K562 (cell line): ENCODE measurements around the gene KCTD16. TPM values are rescaled to one million over a fixed set of nuclear protein-coding genes. Genes with fewer than 3 reads are reported as not detected.

Source experiments
- ATAC-seq: fragments of 200-7000 bp; cut with Tn5 transposase; 3 replicates; pipeline ENCODE4 v1.9.1; 2020; ENCODE audit warnings: moderate library complexity
- BruUV-seq: library from RNA; stranded (reverse); fragments of 400-500 nt; replicated peaks from 2 replicates; lab custom pipeline; 2021; lab: Mats Ljungman, UMichigan
- CTCF ChIA-PET: fragments of 300-600 bp; formaldehyde crosslinking; extraction: SDS; loops from one replicate; lab custom pipeline; 2021; ENCODE audit warnings: low intra/inter-chr PET ratio; lab: Yijun Ruan, JAX
- POLR2A ChIA-PET: fragments of 300-600, 350-650 bp; sonication (Branson Sonifier 250); formaldehyde crosslinking; extraction: SDS; loops from one replicate; lab custom pipeline; 2021; ENCODE audit warnings: antibody characterized with exemption, inconsistent platforms; lab: Yijun Ruan, JAX
- DNase-seq, 4 experiments: peaks; one replicate each; pipeline versions ENCODE4 v3.0.0 to v3.0.0-alpha.2; 2011 to 2018; ENCODE audit warnings: low spot score in 3 of 4, mixed read lengths in 3 of 4; ENCODE audit errors: extremely low read depth in 1 of 4
- FAIRE-seq: peaks from 2 replicates; lab custom pipeline; 2011; peaks lifted over from hg19 to GRCh38; lab: Jason Lieb, UNC
- H2AFZ ChIP-seq: 2 replicates; pipeline ENCODE4 v1.6.0; 2011; ENCODE audit warnings: low read depth, low read length, control low read depth, inconsistent platforms
- H3K27ac ChIP-seq: fragments of 200-600 bp; 3 replicates; pipeline ENCODE4 v1.8.0; 2011; ENCODE audit warnings: low read depth, mild to moderate bottlenecking, control low read depth, inconsistent platforms, low read length, moderate library complexity, mixed read lengths; ENCODE audit errors: extremely low read depth
- H3K27me3 ChIP-seq, 2 experiments: fragments of 300-600 bp in 1 of 2; 2 replicates in 1 of 2; 3 replicates in 1 of 2; pipeline versions ENCODE4 v1.6.0 to v1.8.0; 2011; ENCODE audit warnings: inconsistent platforms in 2 of 2, low read length in 2 of 2, mild to moderate bottlenecking in 1 of 2, mixed read lengths in 1 of 2, moderate library complexity in 1 of 2; ENCODE audit not compliant: control insufficient read depth in 2 of 2, insufficient read depth in 2 of 2
- H3K36me3 ChIP-seq: fragments of 300-600 bp; 3 replicates; pipeline ENCODE4 v1.8.0; 2011; ENCODE audit warnings: mild to moderate bottlenecking, low read length, inconsistent platforms; ENCODE audit not compliant: control insufficient read depth, insufficient read depth
- H3K4me1 ChIP-seq, 2 experiments: fragments of 200-600 bp in 1 of 2; replicated peaks in 1 of 2; 2 replicates in 1 of 2; 3 replicates in 1 of 2; pipeline versions ENCODE4 v1.5.1 to v1.8.0; 2011; ENCODE audit warnings: inconsistent platforms in 2 of 2, low read length in 2 of 2, mild to moderate bottlenecking in 1 of 2, mixed read lengths in 1 of 2, moderate library complexity in 1 of 2; ENCODE audit not compliant: control insufficient read depth in 2 of 2, insufficient read depth in 2 of 2
- H3K4me2 ChIP-seq: 2 replicates; pipeline ENCODE4 v1.6.1; 2011; ENCODE audit warnings: low read length, control low read depth, inconsistent platforms, mixed read lengths; ENCODE audit not compliant: insufficient read depth
- H3K4me3 ChIP-seq: fragments of 200-600 bp; sonication (generic), shearing (Covaris generic); 2 replicates; pipeline ENCODE4 v1.5.1; 2016; ENCODE audit warnings: control low read depth, inconsistent platforms
- H3K79me2 ChIP-seq: fragments of 200-600 bp; 3 replicates; pipeline ENCODE4 v1.8.0; 2011; ENCODE audit warnings: low read length, inconsistent platforms; ENCODE audit not compliant: control insufficient read depth, insufficient read depth
- H3K9ac ChIP-seq, 2 experiments: 2 replicates each; pipeline versions ENCODE4 v1.6.0 to v1.6.1; 2011; ENCODE audit warnings: low read depth in 2 of 2, low read length in 2 of 2, control low read depth in 1 of 2, inconsistent platforms in 1 of 2, mild to moderate bottlenecking in 1 of 2, mixed read lengths in 1 of 2; ENCODE audit not compliant: insufficient read depth in 1 of 2
- H3K9me1 ChIP-seq: one replicate; pipeline ENCODE4 v1.6.0; 2011; ENCODE audit warnings: inconsistent platforms, mild to moderate bottlenecking, low read length, moderate library complexity; ENCODE audit not compliant: control insufficient read depth, insufficient read depth
- H3K9me3 ChIP-seq: replicated peaks from 2 replicates; pipeline ENCODE4 v1.5.1; 2011; ENCODE audit warnings: low read depth, low read length, inconsistent platforms; ENCODE audit not compliant: control insufficient read depth, insufficient read depth
- H4K20me1 ChIP-seq: replicated peaks from 2 replicates; pipeline ENCODE4 v1.6.1; 2011; ENCODE audit warnings: low read length, inconsistent platforms, mixed read lengths; ENCODE audit not compliant: control insufficient read depth, insufficient read depth
- ARID2 ChIP-seq: fragments of 450-650 bp; IDR thresholded peaks from 2 replicates; pipeline ENCODE4 v1.6.1; 2017; ENCODE audit warnings: antibody characterized with exemption, mild to moderate bottlenecking
- BACH1 ChIP-seq: fragments of 200-800 bp; sonication (Bioruptor generic); IDR thresholded peaks from 2 replicates; pipeline ENCODE4 v1.6.1; 2016; ENCODE audit warnings: missing genetic modification characterization, missing compliant biosample characterization
- BRCA1 ChIP-seq, 2 experiments: fragments of 450-650 bp in 1 of 2; sonication (generic) in 1 of 2; formaldehyde crosslinking in 1 of 2; IDR thresholded peaks; 2 replicates each; pipeline versions ENCODE4 v1.5.0 to v1.6.1; 2017 to 2020; ENCODE audit warnings: mild to moderate bottlenecking in 1 of 2, missing genetic modification reagents in 1 of 2
- CSDE1 ChIP-seq, 2 experiments: fragments of 450-650 bp; IDR thresholded peaks; 2 replicates each; pipeline ENCODE4 v1.6.1; 2016; ENCODE audit warnings: mild to moderate bottlenecking in 1 of 2
- GABPB1 ChIP-seq: sonication (generic); formaldehyde crosslinking; IDR thresholded peaks from 2 replicates; pipeline ENCODE4 v1.8.0; 2022; ENCODE audit warnings: mild to moderate bottlenecking, missing genetic modification reagents
- NCOA2 ChIP-seq, 2 experiments: fragments of 450-650 bp; IDR thresholded peaks; 2 replicates each; pipeline ENCODE4 v1.6.1; 2018; ENCODE audit warnings: mild to moderate bottlenecking in 2 of 2, moderate library complexity in 1 of 2; ENCODE audit not compliant: partially characterized antibody in 2 of 2
- NR2C2 ChIP-seq, 2 experiments: fragments of 200-800 bp in 1 of 2; sonication (Bioruptor generic) in 1 of 2; sonication (generic) in 1 of 2; formaldehyde crosslinking in 1 of 2; IDR thresholded peaks; 2 replicates each; pipeline versions ENCODE4 v1.6.1 to v1.8.0; 2016 to 2022; ENCODE audit warnings: mild to moderate bottlenecking in 1 of 2, missing compliant biosample characterization in 1 of 2, missing genetic modification characterization in 1 of 2, missing genetic modification reagents in 1 of 2
- PRMT5 ChIP-seq: sonication (generic); formaldehyde crosslinking; IDR thresholded peaks from 2 replicates; pipeline ENCODE4 v1.5.0; 2020; ENCODE audit warnings: missing genetic modification reagents
- RUNX1 ChIP-seq: sonication (generic); IDR thresholded peaks from 2 replicates; pipeline ENCODE4 v1.6.1; 2016; ENCODE audit warnings: antibody characterized with exemption, low read depth
- STAT5A ChIP-seq: IDR thresholded peaks from 2 replicates; pipeline ENCODE4 v1.6.1; 2012; ENCODE audit warnings: low read length, inconsistent platforms, borderline replicate concordance
- TCF15 ChIP-seq: fragments of 250-450 bp; sonication (Bioruptor Pico); IDR thresholded peaks from 2 replicates; pipeline ENCODE4 v1.8.0; 2022; ENCODE audit warnings: moderate library complexity, mild to moderate bottlenecking, inconsistent platforms
- ZFPM2 ChIP-seq: fragments of 250-450 bp; sonication (Bioruptor Pico); IDR thresholded peaks from 2 replicates; pipeline ENCODE4 v1.5.1; 2022; ENCODE audit warnings: mild to moderate bottlenecking
- ZMIZ1 ChIP-seq, 2 experiments: fragments of 150-350 bp in 1 of 2; IDR thresholded peaks; 2 replicates each; pipeline ENCODE4 v1.6.1; 2012 to 2016; ENCODE audit warnings: low read depth in 2 of 2, low read length in 2 of 2, mild to moderate bottlenecking in 1 of 2, moderate library complexity in 1 of 2
- ZNF282 ChIP-seq: sonication (generic); formaldehyde crosslinking; IDR thresholded peaks from 2 replicates; pipeline ENCODE4 v1.8.1; 2023; ENCODE audit warnings: missing genetic modification reagents
- ZNF354B ChIP-seq: fragments of 250-450 bp; sonication (Bioruptor Pico); IDR thresholded peaks from 2 replicates; pipeline ENCODE4 v1.4.0; 2020
- WGBS: fragments of 100-300 bp; shearing (Covaris generic); methylation state at CpG from one replicate; pipeline ENCODE4 v1.1.6; 2016; ENCODE audit warnings: low coverage, mixed read lengths; ENCODE audit not compliant: insufficient coverage; ENCODE audit errors: missing lambda C conversion rate; 5-methylcytosine and 5-hydroxymethylcytosine counted together
- in situ Hi-C: fragments of 300-500 bp; cut with MboI; formaldehyde crosslinking; loops from 4 replicates; pipeline ENCODE4 v1.15.0; 2018; ENCODE audit warnings: inconsistent platforms, mixed read lengths
- intact Hi-C: fragments of 100-400 bp; cut with micrococcal nuclease; formaldehyde crosslinking; loops from 2 replicates; pipeline ENCODE4 v1.14.2; 2022
- polyA plus RNA-seq, 8 experiments: library from polyadenylated mRNA; depleted of rRNA in 4 of 8; stranded (reverse) in 5 of 8; unstranded in 3 of 8; fragments of >200 nt; fragmentation: Nextera tagmentation in 2 of 8; fragmentation: Illumina TruSeq in 1 of 8; extraction: Ambion mirVana in 2 of 8; extraction: Trizol in 1 of 8; gene quantifications; 2 replicates each; pipeline versions ENCODE4 v1.2.1 to v1.2.3, GENCODE V29; 2011 to 2014; ENCODE audit warnings: inconsistent platforms in 1 of 8, missing spikeins in 1 of 8
- total RNA-seq, 7 experiments: library from RNA; depleted of rRNA in 6 of 7; stranded (reverse); fragments of >200 nt in 6 of 7; fragmentation: Illumina TruSeq in 2 of 7; extraction: Trizol in 2 of 7; gene quantifications; 2 replicates each; pipeline versions ENCODE4 v1.2.1 to v1.2.3, GENCODE V29; 2011 to 2021; ENCODE audit warnings: low replicate concordance in 1 of 7
- TF ChIP-seq, protein P1 (sequence below): fragments of 450-650 bp; formaldehyde crosslinking; IDR thresholded peaks from 2 replicates; pipeline ENCODE4 v1.4.0; 2020; ENCODE audit warnings: mild to moderate bottlenecking, moderate library complexity
- TF ChIP-seq, protein P2 (sequence below): fragments of 450-650 bp; IDR thresholded peaks from one replicate; pipeline ENCODE4 v1.6.1; 2018; ENCODE audit warnings: mild to moderate bottlenecking, moderate library complexity; ENCODE audit not compliant: partially characterized antibody

KCTD16 gene
- total and polyA plus RNA-seq, 9 of the 15 experiments (the other 6 are each of a cell fraction or from before 2014, with no cell fraction given): 0.04 TPM; not detected in 8

DNA sequence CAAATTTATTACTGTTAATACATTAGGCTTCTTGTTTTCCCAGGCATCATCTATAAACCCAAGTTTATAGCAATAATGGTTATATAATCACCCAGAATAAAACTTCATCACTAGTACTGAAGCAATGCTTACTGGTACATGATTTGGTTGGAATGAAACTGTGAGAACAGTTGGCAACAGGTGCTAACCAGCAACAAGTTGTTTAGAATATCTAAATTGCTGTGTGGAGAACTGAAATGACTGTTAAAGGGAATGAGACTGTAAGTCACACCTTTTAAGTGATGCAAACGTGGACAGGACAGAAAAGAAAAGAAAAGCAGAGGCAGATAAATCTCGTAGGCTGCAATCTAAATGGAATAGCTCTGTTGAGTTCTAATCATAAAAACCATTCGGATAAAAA is 2.7 kb upstream of the KCTD16 start:
- intact Hi-C loops (no loop called here), in situ Hi-C loops (no loop called here)
- H3K4me1 ChIP-seq: peaks cover 0 to 9% of the 10 kb centered on the region in 2 experiments; a peak in 2 of 5 replicates
- 84% methylated on average over 3 of the region's 3 CpGs for WGBS
- H3K36me3 ChIP-seq: peaks cover 63% of the 10 kb centered on the region
- no peaks in the 10 kb centered on the region for H3K9me1 ChIP-seq
- peaks cover 40% of the 10 kb centered on the region for H3K79me2 ChIP-seq
- FAIRE-seq (no peak), DNase-seq (no peak), ATAC-seq (no peak)
- H2AFZ ChIP-seq: no peak overlapping the region
- no peak overlapping the region for H3K27ac ChIP-seq
- H3K9ac ChIP-seq: no peak overlapping the region
- H3K9me3 ChIP-seq: no peaks in the 10 kb centered on the region
- H4K20me1 ChIP-seq: no peaks in the 10 kb centered on the region
- ChIA-PET CTCF (no interaction called here), POLR2A (no interaction called here)
- H3K4me2 ChIP-seq: no peak overlapping the region
- TF ChIP-seq, protein P1, sequence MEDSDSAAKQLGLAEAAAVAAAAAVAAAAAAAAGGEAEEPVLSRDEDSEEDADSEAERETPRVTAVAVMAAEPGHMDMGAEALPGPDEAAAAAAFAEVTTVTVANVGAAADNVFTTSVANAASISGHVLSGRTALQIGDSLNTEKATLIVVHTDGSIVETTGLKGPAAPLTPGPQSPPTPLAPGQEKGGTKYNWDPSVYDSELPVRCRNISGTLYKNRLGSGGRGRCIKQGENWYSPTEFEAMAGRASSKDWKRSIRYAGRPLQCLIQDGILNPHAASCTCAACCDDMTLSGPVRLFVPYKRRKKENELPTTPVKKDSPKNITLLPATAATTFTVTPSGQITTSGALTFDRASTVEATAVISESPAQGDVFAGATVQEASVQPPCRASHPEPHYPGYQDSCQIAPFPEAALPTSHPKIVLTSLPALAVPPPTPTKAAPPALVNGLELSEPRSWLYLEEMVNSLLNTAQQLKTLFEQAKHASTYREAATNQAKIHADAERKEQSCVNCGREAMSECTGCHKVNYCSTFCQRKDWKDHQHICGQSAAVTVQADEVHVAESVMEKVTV: no peak
- TF ChIP-seq NR2C2 (CRISPR knock-in tag; IDR thresholded peaks at IDR 0.05) (no peak), NR2C2 (tag; IDR thresholded peaks at IDR 0.05) (no peak), PRMT5 (CRISPR knock-in tag) (no peak), ZNF282 (CRISPR knock-in tag) (no peak), RUNX1 (no peak), NCOA2 (IDR thresholded peaks at IDR 0.05; ENCODE audit: partially characterized antibody in 2 of 2) (no peak), ARID2 (no peak), ZFPM2 (CRISPR knock-in tag) (no peak), ZNF354B (CRISPR knock-in tag) (no peak), ZMIZ1 (IDR thresholded peaks at IDR 0.05; ENCODE audit: low read depth in 2 of 2, low read length in 2 of 2) (no peak), BRCA1 (IDR thresholded peaks at IDR 0.05) (no peak), BRCA1 (CRISPR knock-in tag; IDR thresholded peaks at IDR 0.05) (no peak), CSDE1 (IDR thresholded peaks at IDR 0.05) (no peak), BACH1 (tag) (no peak), TCF15 (no peak), GABPB1 (CRISPR knock-in tag) (no peak), STAT5A (no peak)
- TF ChIP-seq, protein P2, sequence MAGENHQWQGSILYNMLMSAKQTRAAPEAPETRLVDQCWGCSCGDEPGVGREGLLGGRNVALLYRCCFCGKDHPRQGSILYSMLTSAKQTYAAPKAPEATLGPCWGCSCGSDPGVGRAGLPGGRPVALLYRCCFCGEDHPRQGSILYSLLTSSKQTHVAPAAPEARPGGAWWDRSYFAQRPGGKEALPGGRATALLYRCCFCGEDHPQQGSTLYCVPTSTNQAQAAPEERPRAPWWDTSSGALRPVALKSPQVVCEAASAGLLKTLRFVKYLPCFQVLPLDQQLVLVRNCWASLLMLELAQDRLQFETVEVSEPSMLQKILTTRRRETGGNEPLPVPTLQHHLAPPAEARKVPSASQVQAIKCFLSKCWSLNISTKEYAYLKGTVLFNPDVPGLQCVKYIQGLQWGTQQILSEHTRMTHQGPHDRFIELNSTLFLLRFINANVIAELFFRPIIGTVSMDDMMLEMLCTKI: no peak
- no peaks in the 10 kb centered on the region for H3K27me3 ChIP-seq
- H3K4me3 ChIP-seq: no peak overlapping the region
- BruUV-seq: no TSS peak
